GM13976 (cell line): Measurements from ENCODE around the gene CACFD1.

ENCODE experiments used
- DNase-seq: peaks from one replicate; pipeline ENCODE4 v3.0.0; 2012; ENCODE audit warnings: low spot score
- CTCF ChIP-seq: IDR thresholded peaks from 2 replicates; pipeline ENCODE4 v1.5.1; 2012; ENCODE audit warnings: borderline replicate concordance, mild to moderate bottlenecking; ENCODE audit not compliant: insufficient read depth; ENCODE audit errors: extremely low read depth, missing control alignments, control extremely low read depth
- in situ Hi-C: fragments of 300-500 bp; cut with MboI; formaldehyde crosslinking; loops from one replicate; pipeline ENCODE4 v1.12.0; 2022; ENCODE audit warnings: low sequenced_read_pairs, mixed read lengths, inconsistent platforms; ENCODE audit not compliant: unreplicated experiment

Gene CACFD1

GRCh38 chr9:133428617-133429101, 31.1 kb upstream of the CACFD1 start:
- TF ChIP-seq CTCF: no peak
- peak; percentile 86 for DNase-seq
- in situ Hi-C loops: no loop called here

GRCh38 chr9:133429214-133429613, 30.6 kb upstream of the CACFD1 start:
- in situ Hi-C loops: no loop called here
- TF ChIP-seq CTCF: no peak
- DNase-seq: peak; percentile 53

- TF ChIP-seq CTCF: peak; percentile 16
- in situ Hi-C loops: no loop called here
- DNase-seq: peak; percentile 78
Measured at GRCh38 chr9:133429641-133430161, 30.1 kb upstream of the CACFD1 start.

- TF ChIP-seq CTCF: no peak
- in situ Hi-C loops: no loop called here
- DNase-seq: no peak
Measured at GRCh38 chr9:133430244-133430643, 29.5 kb upstream of the CACFD1 start.

GRCh38 chr9:133433351-133433843, 26.4 kb upstream of the CACFD1 start:
- TF ChIP-seq CTCF: no peak
- no peak for DNase-seq
- in situ Hi-C loops: no loop called here

- in situ Hi-C loops: no loop called here
- DNase-seq: no peak
- TF ChIP-seq CTCF: no peak
Measured at GRCh38 chr9:133436681-133437080, 23.1 kb upstream of the CACFD1 start.
